ENCODE measurements around the gene FRMPD1. TPM values are rescaled to one million over a fixed set of nuclear protein-coding genes. Genes with fewer than 3 reads are reported as not detected.

Gene FRMPD1
- total and polyA plus RNA-seq, 2 donors (not counting 1 experiment from before 2014, with no cell fraction given), result not detected

DNA sequence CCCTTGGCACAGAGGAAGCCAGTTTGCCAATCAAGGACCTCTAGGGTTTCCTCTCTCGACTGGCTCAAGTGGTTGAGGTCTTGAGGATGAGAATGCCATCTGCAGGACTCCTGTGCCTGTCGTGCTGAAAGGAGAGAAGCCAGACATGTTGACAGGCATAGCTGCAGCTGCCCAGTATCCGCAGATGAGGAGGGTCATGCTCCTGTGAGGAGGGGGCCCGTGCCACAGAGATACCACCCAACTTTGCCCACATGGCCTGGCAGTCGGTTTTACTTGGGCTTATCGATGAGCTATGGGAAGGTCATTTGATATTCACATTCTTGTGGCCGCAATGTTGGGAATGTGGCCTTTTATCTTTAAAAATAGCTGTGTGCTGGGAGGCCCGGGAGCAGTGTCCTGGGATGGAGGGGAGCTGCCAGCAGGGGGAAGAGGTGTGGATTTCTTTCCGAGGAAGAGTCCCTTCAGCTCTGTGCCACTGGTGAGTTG, 17.4 kb downstream of the FRMPD1 start:
- TF ChIP-seq EZH2 (IDR thresholded peaks at IDR 0.05; ENCODE audit: low read length, missing control alignments), result no peak
- TF ChIP-seq CTCF (conservative IDR thresholded peaks at IDR 0.05 in 1 of 2, IDR thresholded peaks at IDR 0.05 in 1 of 2; ENCODE audit: low read depth in 1 of 2, low read length in 2 of 2), result no peak
- DNase-seq (ENCODE audit: low read depth in 2 of 2), result no peak
- Histone ChIP-seq H3K27ac (ENCODE audit: insufficient read depth, low read length) (no peak overlapping the region), H3K9me3 (ENCODE audit: control insufficient read depth, insufficient read depth, low read depth, low read length) (no peaks in the 10 kb centered on the region), H2AFZ (ENCODE audit: low read length) (no peak overlapping the region), H3K4me1 (ENCODE audit: control insufficient read depth, extremely low read depth, insufficient read depth, low read length) (no peaks in the 10 kb centered on the region), H4K20me1 (ENCODE audit: control insufficient read depth, extremely low read depth, insufficient read depth, low read length) (no peaks in the 10 kb centered on the region), H3K4me2 (ENCODE audit: extremely low read depth, insufficient read depth, low read length) (no peak overlapping the region), H3K79me2 (ENCODE audit: control insufficient read depth, insufficient read depth, low read length) (no peaks in the 10 kb centered on the region), H3K36me3 (ENCODE audit: control insufficient read depth, insufficient read depth, low read length) (no peaks in the 10 kb centered on the region), H3K4me3 (replicated peaks in 1 of 4; ENCODE audit: control extremely low read depth in 1 of 4, insufficient read depth in 1 of 4, low read depth in 3 of 4, low read length in 4 of 4) (no peak overlapping the region), H3K9ac (ENCODE audit: insufficient read depth, low read length) (no peak overlapping the region), H3K27me3 (ENCODE audit: control insufficient read depth, insufficient read depth, low read length) (peaks cover 21% of the 10 kb centered on the region)

DNA sequence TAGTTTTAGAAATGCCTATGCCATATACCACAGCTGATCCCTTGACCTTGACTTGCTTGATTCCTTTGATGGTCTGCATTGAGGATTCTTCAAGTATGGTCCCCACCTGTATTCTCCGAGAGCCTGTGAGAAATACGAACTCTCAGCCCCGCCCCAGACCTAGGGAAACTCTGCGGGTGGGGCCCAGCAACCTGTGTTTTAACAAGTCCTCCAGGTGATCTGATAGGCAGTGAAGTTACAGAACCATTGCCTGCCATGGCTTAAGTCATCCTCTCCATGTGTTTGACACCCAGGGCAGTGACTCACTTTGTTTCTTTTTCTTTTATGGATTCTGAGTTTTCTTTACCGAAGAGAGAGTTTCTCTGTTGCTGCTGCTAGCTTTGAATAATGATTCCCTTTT, 18.5 kb downstream of the FRMPD1 start:
- no peak for DNase-seq (ENCODE audit: low read depth in 2 of 2)

DNA sequence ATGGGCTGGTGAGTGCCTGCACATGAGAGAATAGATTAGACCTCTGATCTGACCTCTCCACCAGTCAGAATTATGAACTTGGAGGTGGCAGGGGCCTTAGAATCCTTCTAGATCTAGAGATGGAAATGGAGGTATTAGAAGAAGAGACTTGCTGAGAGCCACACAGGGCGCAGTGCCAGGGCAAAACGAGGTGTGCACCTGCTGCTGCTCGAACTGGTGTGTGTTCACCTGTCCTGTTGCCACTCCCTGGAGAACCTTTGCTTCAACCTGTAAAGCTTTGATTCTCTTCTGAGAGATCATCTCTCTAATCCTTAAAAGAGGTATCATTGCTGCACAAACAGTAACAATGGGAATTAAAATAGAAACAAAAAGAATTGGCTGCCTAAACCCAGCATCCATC, 24.9 kb downstream of the FRMPD1 start:
- H3K9ac ChIP-seq (ENCODE audit: insufficient read depth, low read length), result no peak overlapping the region
- H3K27ac ChIP-seq (ENCODE audit: insufficient read depth, low read length), result no peak overlapping the region
- DNase-seq (ENCODE audit: low read depth in 2 of 2), result no peak
- no peaks in the 10 kb centered on the region for H3K9me3 ChIP-seq (ENCODE audit: control insufficient read depth, insufficient read depth, low read depth, low read length)
- H3K4me3 ChIP-seq (replicated peaks in 1 of 4; ENCODE audit: control extremely low read depth in 1 of 4, insufficient read depth in 1 of 4, low read depth in 3 of 4, low read length in 4 of 4), result no peak overlapping the region
- H3K79me2 ChIP-seq (ENCODE audit: control insufficient read depth, insufficient read depth, low read length), result no peaks in the 10 kb centered on the region
- H3K4me1 ChIP-seq (ENCODE audit: control insufficient read depth, extremely low read depth, insufficient read depth, low read length), result no peaks in the 10 kb centered on the region
- peaks cover 4% of the 10 kb centered on the region for H3K27me3 ChIP-seq (ENCODE audit: control insufficient read depth, insufficient read depth, low read length)
- no peak overlapping the region for H2AFZ ChIP-seq (ENCODE audit: low read length)
- TF ChIP-seq EZH2 (IDR thresholded peaks at IDR 0.05; ENCODE audit: low read length, missing control alignments) (no peak), CTCF (conservative IDR thresholded peaks at IDR 0.05 in 1 of 2, IDR thresholded peaks at IDR 0.05 in 1 of 2; ENCODE audit: low read depth in 1 of 2, low read length in 2 of 2) (no peak)
- H4K20me1 ChIP-seq (ENCODE audit: control insufficient read depth, extremely low read depth, insufficient read depth, low read length), result no peaks in the 10 kb centered on the region
- H3K36me3 ChIP-seq (ENCODE audit: control insufficient read depth, insufficient read depth, low read length), result no peaks in the 10 kb centered on the region
- H3K4me2 ChIP-seq (ENCODE audit: extremely low read depth, insufficient read depth, low read length), result no peak overlapping the region

More for the DNA sequence above, 18.5 kb downstream of the FRMPD1 start:
- Histone ChIP-seq H3K9ac (ENCODE audit: insufficient read depth, low read length) (no peak overlapping the region), H3K79me2 (ENCODE audit: control insufficient read depth, insufficient read depth, low read length) (no peaks in the 10 kb centered on the region), H3K4me2 (ENCODE audit: extremely low read depth, insufficient read depth, low read length) (no peak overlapping the region), H3K36me3 (ENCODE audit: control insufficient read depth, insufficient read depth, low read length) (no peaks in the 10 kb centered on the region), H3K27me3 (ENCODE audit: control insufficient read depth, insufficient read depth, low read length) (peaks cover 15% of the 10 kb centered on the region), H2AFZ (ENCODE audit: low read length) (no peak overlapping the region), H3K4me3 (replicated peaks in 1 of 4; ENCODE audit: control extremely low read depth in 1 of 4, insufficient read depth in 1 of 4, low read depth in 3 of 4, low read length in 4 of 4) (no peak overlapping the region), H3K9me3 (ENCODE audit: control insufficient read depth, insufficient read depth, low read depth, low read length) (no peaks in the 10 kb centered on the region), H3K4me1 (ENCODE audit: control insufficient read depth, extremely low read depth, insufficient read depth, low read length) (no peaks in the 10 kb centered on the region), H4K20me1 (ENCODE audit: control insufficient read depth, extremely low read depth, insufficient read depth, low read length) (no peaks in the 10 kb centered on the region), H3K27ac (ENCODE audit: insufficient read depth, low read length) (no peak overlapping the region)
- TF ChIP-seq EZH2 (IDR thresholded peaks at IDR 0.05; ENCODE audit: low read length, missing control alignments), result no peak
- TF ChIP-seq CTCF (conservative IDR thresholded peaks at IDR 0.05 in 1 of 2, IDR thresholded peaks at IDR 0.05 in 1 of 2; ENCODE audit: low read depth in 1 of 2, low read length in 2 of 2), result no peak

All from fibroblast of lung (primary cell).